Lower leg skin (tissue), 3 donors: ENCODE data around the gene RASGEF1B.

Experiments used
- CTCF ChIP-seq, 3 donors: fragments of 450-650 bp; IDR thresholded peaks; one replicate each; pipeline ENCODE4 v1.5.1; 2016; ENCODE audit warnings: antibody characterized with exemption in 3 of 3, mild to moderate bottlenecking in 3 of 3, moderate library complexity in 2 of 3
- POLR2A ChIP-seq, 2 donors: fragments of 450-650 bp; IDR thresholded peaks; one replicate each; pipeline ENCODE4 v1.6.1; 2016 to 2017; ENCODE audit warnings: antibody characterized with exemption in 2 of 2, mild to moderate bottlenecking in 1 of 2, moderate library complexity in 1 of 2

GRCh38 chr4:81457921-81458520 is 13.7 kb downstream of the RASGEF1B start:
- no peak for TF ChIP-seq CTCF (IDR thresholded peaks at IDR 0.05)
- no peak for TF ChIP-seq POLR2A (IDR thresholded peaks at IDR 0.05)
